ENCODE results near the gene IRAK1BP1. TPM values are rescaled to one million over a fixed set of nuclear protein-coding genes. Genes with fewer than 3 reads are reported as not detected.
"Not testable (repeated sequence)": the region's sequence is repeated elsewhere in the genome, so short reads cannot be mapped to it uniquely, and the experiment has no call there.

The IRAK1BP1 gene
- total RNA-seq, 1 experiment from 2014 or later, result 4.7 TPM

DNA sequence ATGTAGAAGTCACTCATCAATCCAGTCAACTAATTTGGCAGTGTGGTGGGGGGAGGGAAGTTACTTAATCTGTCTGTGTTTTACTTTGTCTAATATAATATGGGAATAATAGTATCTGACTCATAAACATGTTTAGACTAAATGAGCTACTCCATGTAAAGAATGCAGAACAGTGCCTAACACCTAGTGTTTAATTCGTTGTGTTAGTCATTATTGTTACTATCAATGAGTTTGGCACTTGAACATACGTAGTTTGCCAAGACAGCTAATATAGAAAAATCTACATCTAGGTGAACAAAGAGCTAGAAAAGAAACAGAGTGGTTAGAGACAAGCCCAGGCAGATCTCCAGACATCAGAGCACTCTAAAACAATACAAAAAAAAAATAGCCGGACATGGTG is 49.1 kb downstream of the IRAK1BP1 start:
- H3K27me3 ChIP-seq (ENCODE audit: control insufficient read depth, insufficient read depth, low read length), result peaks cover 3% of the 10 kb centered on the region
- no peak for DNase-seq
- no peaks in the 10 kb centered on the region for H3K36me3 ChIP-seq (replicated peaks; ENCODE audit: control insufficient read depth, insufficient read depth, low read length)
- no peak overlapping the region for H3K4me3 ChIP-seq (ENCODE audit: insufficient read depth, low read depth, low read length)

DNA sequence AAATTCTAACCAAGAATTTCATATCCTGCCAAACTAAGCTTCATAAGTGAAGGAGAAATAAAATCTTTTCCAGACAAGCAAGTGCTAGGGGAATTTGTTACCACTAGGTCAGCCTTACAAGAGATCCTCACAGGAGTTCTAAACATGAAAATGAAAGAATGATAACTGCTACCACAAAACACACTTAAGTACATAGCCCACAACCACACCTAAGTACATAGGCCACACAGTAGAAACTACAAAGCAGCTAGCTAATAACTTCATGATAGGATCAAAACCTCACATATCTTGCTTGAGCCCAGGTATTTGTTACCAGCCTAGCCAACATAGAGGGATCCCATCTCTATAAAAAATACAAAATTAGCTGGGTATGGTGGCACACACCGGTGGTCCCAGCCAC is 50.4 kb downstream of the IRAK1BP1 start:
- Histone ChIP-seq H3K27me3 (ENCODE audit: control insufficient read depth, insufficient read depth, low read length) (no peaks in the 10 kb centered on the region), H3K36me3 (replicated peaks; ENCODE audit: control insufficient read depth, insufficient read depth, low read length) (no peaks in the 10 kb centered on the region), H3K4me3 (ENCODE audit: insufficient read depth, low read depth, low read length) (no peak overlapping the region)
- DNase-seq, result no peak

DNA sequence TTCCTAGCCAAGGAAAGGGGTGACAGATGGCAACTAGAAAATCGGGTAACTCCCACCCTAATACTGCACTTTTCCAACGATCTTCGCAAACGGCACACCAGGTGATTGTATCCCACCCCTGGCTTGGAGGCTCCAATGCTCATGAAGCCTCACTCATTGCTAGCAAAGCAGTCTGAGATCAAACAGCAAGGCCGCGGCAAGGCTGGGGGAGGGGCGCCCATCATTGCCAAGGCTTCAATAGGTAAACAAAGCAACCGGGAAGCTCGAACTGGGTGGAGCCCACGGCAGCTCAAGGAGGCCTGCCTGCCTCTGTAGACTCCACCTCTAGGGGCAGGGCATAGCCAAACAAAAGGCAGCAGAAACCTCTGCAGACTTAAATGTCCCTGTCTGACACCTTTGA is 53.8 kb downstream of the IRAK1BP1 start:
- H3K36me3 ChIP-seq (replicated peaks; ENCODE audit: control insufficient read depth, insufficient read depth, low read length); DNase-seq; H3K27me3 ChIP-seq (ENCODE audit: control insufficient read depth, insufficient read depth, low read length); H3K4me3 ChIP-seq (ENCODE audit: insufficient read depth, low read depth, low read length): not testable (repeated sequence)

DNA sequence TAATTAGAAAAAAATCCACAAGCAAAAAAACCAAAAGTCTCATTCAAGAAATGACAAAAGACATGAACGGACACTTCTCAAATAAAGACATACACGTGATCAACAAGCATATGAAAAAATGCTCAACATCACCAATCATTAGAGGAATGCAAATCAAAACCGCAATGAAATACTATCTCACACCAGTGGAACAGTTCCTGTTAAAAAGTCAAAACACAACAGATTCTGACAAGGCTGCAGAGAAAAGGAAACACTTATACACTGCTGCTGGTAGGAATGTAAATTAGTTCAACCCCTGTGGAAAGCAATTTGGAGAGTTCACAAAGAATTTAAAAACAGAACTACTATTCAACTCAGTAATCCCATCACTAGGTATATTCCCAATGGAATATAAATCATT is 58.0 kb downstream of the IRAK1BP1 start:
- Histone ChIP-seq H3K4me3 (ENCODE audit: insufficient read depth, low read depth, low read length) (no peak overlapping the region), H3K27me3 (ENCODE audit: control insufficient read depth, insufficient read depth, low read length) (no peaks in the 10 kb centered on the region), H3K36me3 (replicated peaks; ENCODE audit: control insufficient read depth, insufficient read depth, low read length) (no peaks in the 10 kb centered on the region)
- no peak for DNase-seq

DNA sequence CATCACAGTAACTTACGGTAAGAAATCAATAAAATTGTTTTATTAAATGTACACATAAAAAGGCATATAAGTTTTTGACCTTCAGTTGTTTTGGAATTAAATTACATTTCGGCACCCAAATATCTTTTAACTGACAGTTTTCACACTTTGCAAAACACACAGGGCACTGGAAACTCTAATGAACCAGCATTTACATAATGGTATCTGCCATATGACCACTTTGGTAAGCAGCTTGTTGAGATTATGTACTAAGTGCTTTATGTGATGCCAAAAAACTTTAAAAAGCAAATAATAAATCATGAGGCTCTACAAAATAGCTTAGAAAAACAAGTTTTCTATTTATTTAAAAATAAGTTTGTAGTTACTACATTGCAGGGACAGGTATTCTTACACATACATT is 68.2 kb downstream of the IRAK1BP1 start:
- no peak for DNase-seq
- Histone ChIP-seq H3K36me3 (replicated peaks; ENCODE audit: control insufficient read depth, insufficient read depth, low read length) (peaks cover 3% of the 10 kb centered on the region), H3K27me3 (ENCODE audit: control insufficient read depth, insufficient read depth, low read length) (no peaks in the 10 kb centered on the region), H3K4me3 (ENCODE audit: insufficient read depth, low read depth, low read length) (no peak overlapping the region)

DNA sequence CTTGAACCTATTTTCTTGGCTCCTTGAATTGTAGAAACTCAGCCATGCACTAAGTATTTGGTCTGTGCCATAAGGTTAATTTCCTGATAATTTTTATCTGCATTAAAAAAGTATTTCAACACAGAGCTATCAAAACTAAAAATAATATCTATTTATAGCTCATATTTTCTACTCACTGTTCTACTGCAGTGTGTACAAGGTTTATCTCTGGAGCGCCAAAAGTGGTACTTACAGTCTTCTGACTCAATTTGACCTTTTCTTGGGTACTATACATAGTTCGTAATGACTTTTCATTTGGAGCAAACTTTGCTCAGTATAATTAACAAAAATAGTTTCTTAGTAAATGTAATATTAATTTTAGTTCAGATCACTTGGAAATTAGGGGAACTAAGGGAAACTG is 69.2 kb downstream of the IRAK1BP1 start:
- H3K27me3 ChIP-seq (ENCODE audit: control insufficient read depth, insufficient read depth, low read length), result no peaks in the 10 kb centered on the region
- H3K36me3 ChIP-seq (replicated peaks; ENCODE audit: control insufficient read depth, insufficient read depth, low read length), result peaks cover 6% of the 10 kb centered on the region
- DNase-seq, result no peak
- no peak overlapping the region for H3K4me3 ChIP-seq (ENCODE audit: insufficient read depth, low read depth, low read length)

DNA sequence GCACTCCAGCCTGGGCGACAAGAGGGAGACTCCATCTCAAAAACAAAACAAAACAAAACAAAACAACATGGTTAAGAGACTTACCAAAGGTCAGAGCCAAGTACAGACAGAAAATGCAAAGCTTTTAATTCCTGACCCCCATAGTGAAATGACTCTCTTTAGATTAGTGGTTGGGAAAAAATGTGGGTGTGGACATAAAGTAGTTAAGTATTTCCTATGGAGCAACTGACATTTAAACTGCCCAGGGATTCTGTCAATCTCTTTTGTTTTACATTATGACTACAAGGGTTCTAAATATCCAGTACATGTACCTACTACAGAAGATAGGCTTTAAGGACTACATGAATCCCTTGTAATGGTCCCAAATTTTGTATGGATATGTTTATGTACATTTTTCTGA is 75.1 kb downstream of the IRAK1BP1 start:
- Histone ChIP-seq H3K27me3 (ENCODE audit: control insufficient read depth, insufficient read depth, low read length) (no peaks in the 10 kb centered on the region), H3K4me3 (ENCODE audit: insufficient read depth, low read depth, low read length) (no peak overlapping the region), H3K36me3 (replicated peaks; ENCODE audit: control insufficient read depth, insufficient read depth, low read length) (peaks cover 14% of the 10 kb centered on the region)
- DNase-seq, result no peak

DNA sequence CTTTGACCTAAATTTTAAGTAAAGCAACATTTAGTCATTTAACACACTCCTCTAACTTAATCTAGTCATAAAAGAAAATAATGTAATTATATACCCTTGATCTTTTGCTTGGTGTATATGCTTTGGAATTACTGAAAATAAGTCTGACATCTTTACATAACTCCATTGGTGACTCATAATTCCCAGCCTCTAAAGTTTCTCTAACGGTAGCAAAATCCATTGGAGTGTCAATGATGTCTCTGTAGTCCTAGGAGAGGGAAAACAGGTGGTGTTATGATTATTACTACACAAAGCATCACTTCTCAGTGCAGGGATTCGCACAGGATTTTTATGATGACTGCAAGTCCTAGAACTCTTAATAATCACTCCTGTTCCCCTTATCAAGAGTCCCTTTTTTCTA is 80.2 kb downstream of the IRAK1BP1 start:
- Histone ChIP-seq H3K27me3 (ENCODE audit: control insufficient read depth, insufficient read depth, low read length) (no peaks in the 10 kb centered on the region), H3K36me3 (replicated peaks; ENCODE audit: control insufficient read depth, insufficient read depth, low read length) (peaks cover 15% of the 10 kb centered on the region), H3K4me3 (ENCODE audit: insufficient read depth, low read depth, low read length) (no peak overlapping the region)
- no peak for DNase-seq

DNA sequence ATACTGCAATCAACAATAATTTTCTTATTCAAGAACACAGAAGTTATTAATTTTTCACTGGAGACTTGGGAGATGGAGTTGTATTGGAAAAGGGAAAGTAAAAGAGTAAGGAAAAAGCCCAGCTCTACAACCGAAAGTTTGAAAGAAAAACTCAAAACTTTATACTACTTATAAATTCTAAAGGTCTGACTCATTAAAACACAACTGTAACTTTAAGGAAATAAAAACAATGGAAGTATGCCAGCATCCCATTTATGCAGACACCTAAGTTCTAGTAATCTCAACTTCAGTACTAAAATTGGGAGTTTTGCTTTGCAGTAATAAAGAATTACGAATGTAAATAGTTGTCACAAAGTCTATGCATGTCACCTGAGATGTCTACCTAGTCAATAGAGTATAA is 80.6 kb downstream of the IRAK1BP1 start:
- H3K27me3 ChIP-seq (ENCODE audit: control insufficient read depth, insufficient read depth, low read length), result no peaks in the 10 kb centered on the region
- H3K36me3 ChIP-seq (replicated peaks; ENCODE audit: control insufficient read depth, insufficient read depth, low read length), result peaks cover 15% of the 10 kb centered on the region
- no peak overlapping the region for H3K4me3 ChIP-seq (ENCODE audit: insufficient read depth, low read depth, low read length)
- no peak for DNase-seq

DNA sequence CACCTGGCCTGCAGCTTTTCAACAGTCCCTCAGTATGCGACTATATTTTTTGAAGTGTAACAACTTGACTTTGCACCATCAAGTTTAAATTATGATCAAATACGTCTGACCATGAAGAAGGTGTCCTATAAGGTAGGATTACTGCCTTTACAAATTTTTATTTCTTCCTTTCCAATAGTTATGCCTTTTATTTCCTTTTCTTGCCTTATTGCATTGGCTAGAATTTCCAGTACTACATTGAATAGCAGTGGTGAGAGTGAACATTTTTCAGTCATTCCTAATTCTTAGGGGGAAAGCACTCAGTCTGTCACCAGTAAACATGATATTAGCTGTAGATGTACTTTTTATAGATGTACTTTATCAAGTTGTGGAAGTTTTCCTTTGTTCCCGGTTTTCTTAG is 81.4 kb downstream of the IRAK1BP1 start:
- no peak for DNase-seq

DNA sequence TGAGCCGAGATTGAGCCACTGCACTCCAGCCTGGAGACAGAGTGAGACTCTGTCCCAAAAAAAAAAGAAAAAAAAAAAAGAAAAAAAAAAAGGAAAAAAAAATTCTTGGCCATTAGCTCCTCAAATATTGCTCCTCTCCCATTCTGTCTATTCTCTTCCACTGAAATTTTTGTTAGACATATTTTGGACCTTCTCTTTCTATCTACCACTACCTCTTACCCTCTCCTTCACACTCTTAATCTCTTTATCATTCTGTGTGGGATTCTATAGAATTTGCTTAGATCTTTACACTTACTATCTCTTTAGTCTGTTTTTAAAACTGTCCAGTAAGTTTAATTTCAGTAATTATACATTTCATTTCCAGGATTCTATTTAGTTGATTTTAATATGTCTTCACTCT is 85.0 kb downstream of the IRAK1BP1 start:
- DNase-seq, result no peak
- Histone ChIP-seq H3K36me3 (replicated peaks; ENCODE audit: control insufficient read depth, insufficient read depth, low read length) (peaks cover 18% of the 10 kb centered on the region), H3K27me3 (ENCODE audit: control insufficient read depth, insufficient read depth, low read length) (no peaks in the 10 kb centered on the region), H3K4me3 (ENCODE audit: insufficient read depth, low read depth, low read length) (no peak overlapping the region)

More for the DNA sequence above, 81.4 kb downstream of the IRAK1BP1 start:
- Histone ChIP-seq H3K4me3 (ENCODE audit: insufficient read depth, low read depth, low read length) (no peak overlapping the region), H3K27me3 (ENCODE audit: control insufficient read depth, insufficient read depth, low read length) (no peaks in the 10 kb centered on the region), H3K36me3 (replicated peaks; ENCODE audit: control insufficient read depth, insufficient read depth, low read length) (peaks cover 18% of the 10 kb centered on the region)

Other genes with a start within 250 kb of the IRAK1BP1 start
- gene PHIP, start 210.7 kb downstream of the IRAK1BP1 start, total RNA-seq (2014; rRNA removed; shearing (Covaris generic)), result 24.4 and 39.5 TPM in 2 replicates